CD4-positive, CD25-positive, alpha-beta regulatory T cell (primary cell): ENCODE data around the gene CARD16. TPM values are rescaled to one million over a fixed set of nuclear protein-coding genes. Genes with fewer than 3 reads are reported as not detected.

Experiments used
- ATAC-seq, 2 donors: fragments of 150-1000 bp; cut with Tn5 transposase; one replicate each; pipeline ENCODE4 v1.10.0; 2021; ENCODE audit warnings: low read depth in 2 of 2, moderate number of reproducible peaks in 2 of 2, moderate library complexity in 1 of 2
- DNase-seq, 3 donors: peaks; one replicate each; pipeline versions ENCODE4 v3.0.0 to v3.0.0-alpha.2; 2012 to 2022; ENCODE audit warnings: mixed read lengths in 1 of 3
- H3K27ac ChIP-seq: one replicate; pipeline ENCODE4 v1.7.0; 2013; ENCODE audit warnings: mild to moderate bottlenecking, low read length; ENCODE audit not compliant: insufficient read depth, poor library complexity, severe bottlenecking
- H3K27me3 ChIP-seq: one replicate; pipeline ENCODE4 v1.7.0; 2013; ENCODE audit warnings: low read length; ENCODE audit not compliant: control insufficient read depth, insufficient read depth
- H3K36me3 ChIP-seq: one replicate; pipeline ENCODE4 v1.7.0; 2013; ENCODE audit warnings: mild to moderate bottlenecking, low read length, moderate library complexity; ENCODE audit not compliant: control insufficient read depth, insufficient read depth
- H3K4me1 ChIP-seq: 2 replicates; pipeline ENCODE4 v1.7.0; 2013; ENCODE audit warnings: mild to moderate bottlenecking, low read length; ENCODE audit not compliant: insufficient read depth, control insufficient read depth, poor library complexity, severe bottlenecking
- H3K4me3 ChIP-seq: one replicate; pipeline ENCODE4 v1.7.0; 2013; ENCODE audit warnings: low read depth, mild to moderate bottlenecking, low read length, moderate library complexity
- H3K9me3 ChIP-seq, 2 experiments: 1 replicate in 1 of 2; 2 replicates in 1 of 2; pipeline ENCODE4 v1.7.0; 2013; ENCODE audit warnings: low read length in 2 of 2, mild to moderate bottlenecking in 1 of 2, moderate library complexity in 1 of 2; ENCODE audit not compliant: control insufficient read depth in 2 of 2
- H3K27ac Mint-ChIP-seq, 3 donors: one replicate each; pipeline ENCODE4 v1.8.0; 2020 to 2022; ENCODE audit warnings: mild to moderate bottlenecking in 3 of 3, mixed read lengths in 3 of 3, moderate library complexity in 2 of 3
- H3K27me3 Mint-ChIP-seq: one replicate; pipeline ENCODE4 v1.8.0; 2022; ENCODE audit warnings: mild to moderate bottlenecking, mixed read lengths
- H3K36me3 Mint-ChIP-seq: one replicate; pipeline ENCODE4 v1.8.0; 2020; ENCODE audit warnings: mixed read lengths
- H3K4me1 Mint-ChIP-seq, 4 donors: one replicate each; pipeline ENCODE4 v1.8.0; 2020 to 2022; ENCODE audit warnings: mixed read lengths in 4 of 4, mild to moderate bottlenecking in 1 of 4
- H3K4me3 Mint-ChIP-seq, 4 donors: one replicate each; pipeline ENCODE4 v1.8.0; 2020 to 2022; ENCODE audit warnings: mild to moderate bottlenecking in 4 of 4, mixed read lengths in 4 of 4, moderate library complexity in 3 of 4
- H3K9me3 Mint-ChIP-seq, 7 donors: one replicate each; pipeline ENCODE4 v1.8.0; 2020 to 2022; ENCODE audit warnings: mixed read lengths in 7 of 7, mild to moderate bottlenecking in 3 of 7, moderate library complexity in 2 of 7
- polyA plus RNA-seq, 4 donors: library from polyadenylated mRNA; unstranded; fragments of 300-500 nt; fragmentation: Illumina TruSeq; gene quantifications; one replicate each; pipeline ENCODE4 v1.2.3, GENCODE V29; 2021
- total RNA-seq: library from RNA; stranded (reverse); gene quantifications from one replicate; pipeline ENCODE4 v1.2.3, GENCODE V29; 2022

CARD16 gene
- total and polyA plus RNA-seq, 5 donors from 2014 or later: 109 to 445 (median 341) TPM

DNA sequence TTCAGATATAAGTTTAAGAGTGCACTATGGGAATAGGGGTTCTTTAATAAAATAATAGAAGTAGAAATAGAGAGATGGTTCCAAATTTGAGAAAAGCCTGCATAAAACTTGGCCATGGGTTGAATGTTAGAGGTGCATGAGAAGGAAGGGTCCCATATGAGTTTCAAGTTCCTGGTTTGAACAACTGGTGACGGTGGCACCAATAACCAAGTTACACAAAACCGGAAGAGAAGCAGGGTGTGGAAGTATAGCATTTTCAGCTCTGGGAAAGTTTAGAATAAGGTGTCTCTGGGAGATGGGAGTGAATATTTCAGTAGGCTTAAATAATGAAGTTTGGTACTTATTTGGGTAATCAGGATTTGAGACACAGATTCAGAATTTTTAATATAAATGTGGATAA, 12.6 kb downstream of the CARD16 start:
- Mint-ChIP-seq H3K4me1 (peaks cover 31 to 77% (median 61%) of the 10 kb centered on the region in 4 donors), H3K36me3 (peaks cover 48% of the 10 kb centered on the region), H3K4me3 (peak overlapping the region; percentile 76 to 99 (median 94)), H3K9me3 (peaks cover 0 to 2% (median 0%) of the 10 kb centered on the region in 7 donors), H3K27me3 (no peaks in the 10 kb centered on the region), H3K27ac (peak overlapping the region; percentile 48 to 98 (median 92))
- DNase-seq (no peak), ATAC-seq (no peak)
- Histone ChIP-seq H3K36me3 (peaks cover 38% of the 10 kb centered on the region), H3K27me3 (no peaks in the 10 kb centered on the region), H3K27ac (peak overlapping the region; percentile 55), H3K4me1 (peaks cover 40% of the 10 kb centered on the region), H3K9me3 (no peaks in the 10 kb centered on the region), H3K4me3 (peak overlapping the region; percentile 96)

DNA sequence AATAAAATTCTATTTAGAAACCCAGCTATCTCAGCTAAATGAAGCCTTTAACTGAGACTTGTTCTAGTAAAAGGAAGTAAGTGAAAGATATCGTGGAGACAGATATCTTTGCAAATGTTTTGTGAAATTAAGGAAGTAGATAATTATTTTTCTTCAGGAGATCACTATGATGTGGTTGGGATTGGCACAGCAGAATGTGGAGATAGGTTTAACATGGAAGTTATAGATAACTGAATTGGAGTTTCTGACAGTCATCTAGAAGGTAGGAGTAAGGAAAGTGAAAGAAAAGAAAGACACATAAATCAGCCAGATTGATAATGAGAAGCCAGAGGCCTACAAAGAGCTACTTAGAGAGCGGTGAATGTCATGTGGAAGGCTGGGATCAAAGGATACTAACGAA, 17.5 kb downstream of the CARD16 start:
- peaks cover 0 to 2% (median 0%) of the 10 kb centered on the region in 7 donors for H3K9me3 Mint-ChIP-seq
- no peaks in the 10 kb centered on the region for H3K27me3 Mint-ChIP-seq
- peaks cover 58% of the 10 kb centered on the region for H3K36me3 Mint-ChIP-seq
- Histone ChIP-seq H3K27ac (no peak overlapping the region), H3K27me3 (no peaks in the 10 kb centered on the region), H3K4me1 (peaks cover 16% of the 10 kb centered on the region), H3K9me3 (no peaks in the 10 kb centered on the region), H3K36me3 (peaks cover 67% of the 10 kb centered on the region), H3K4me3 (peak overlapping the region; percentile 45)
- H3K4me3 Mint-ChIP-seq: peak overlapping the region in 3 of 4 donors; percentile 15 to 62 (median 44)
- DNase-seq (no peak), ATAC-seq (no peak)
- peak overlapping the region in 2 of 3 donors; percentile 29 to 82 for H3K27ac Mint-ChIP-seq
- H3K4me1 Mint-ChIP-seq: peaks cover 30 to 57% (median 38%) of the 10 kb centered on the region in 4 donors

DNA sequence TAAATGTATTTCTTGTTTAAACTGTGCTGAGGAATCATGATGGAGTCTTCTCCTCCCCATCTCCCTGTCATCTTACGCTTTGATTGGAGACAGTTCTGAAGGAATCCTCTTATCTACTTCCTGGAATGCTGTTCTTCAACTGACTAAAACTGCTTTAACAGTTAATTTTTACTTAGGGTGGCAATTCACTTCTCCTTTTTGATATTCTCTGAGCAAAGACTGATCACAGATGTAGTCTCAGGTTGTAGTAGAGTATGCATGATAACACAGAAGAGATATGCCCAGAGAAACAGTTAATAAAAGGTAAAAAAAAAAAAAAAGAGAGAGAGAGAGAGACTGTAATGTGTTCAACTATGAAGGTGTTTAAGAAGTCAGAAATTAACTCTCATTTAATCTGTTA, 20.7 kb downstream of the CARD16 start:
- ATAC-seq (no peak), DNase-seq (no peak)
- H3K9me3 ChIP-seq: no peaks in the 10 kb centered on the region
- Mint-ChIP-seq H3K27me3 (no peaks in the 10 kb centered on the region), H3K4me3 (no peak overlapping the region), H3K9me3 (peaks cover 0 to 5% (median 2%) of the 10 kb centered on the region in 7 donors), H3K4me1 (peaks cover 17 to 39% (median 24%) of the 10 kb centered on the region in 4 donors), H3K36me3 (peaks cover 34% of the 10 kb centered on the region), H3K27ac (peak overlapping the region in 1 of 3 donors; percentile 79)
- H3K4me3 ChIP-seq: no peak overlapping the region
- H3K4me1 ChIP-seq: peaks cover 5% of the 10 kb centered on the region
- H3K36me3 ChIP-seq: peaks cover 48% of the 10 kb centered on the region
- H3K27me3 ChIP-seq: no peaks in the 10 kb centered on the region
- no peak overlapping the region for H3K27ac ChIP-seq

- Histone ChIP-seq H3K4me3 (no peak within 1 kb of the TSS), H3K4me1 (peaks cover 3% of the 10 kb centered on the region), H3K36me3 (peaks cover 34% of the 10 kb centered on the region), H3K27ac (no peak within 1 kb of the TSS), H3K9me3 (no peaks in the 10 kb centered on the region), H3K27me3 (no peaks in the 10 kb centered on the region)
- DNase-seq (no peak), ATAC-seq (no peak)
- Mint-ChIP-seq H3K4me1 (peaks cover 11 to 26% (median 16%) of the 10 kb centered on the region in 4 donors), H3K36me3 (peaks cover 23% of the 10 kb centered on the region), H3K27me3 (no peaks in the 10 kb centered on the region), H3K27ac (peak within 1 kb of the TSS in 2 of 3 donors; percentile 16 to 63), H3K9me3 (peaks cover 0 to 5% (median 2%) of the 10 kb centered on the region in 7 donors), H3K4me3 (no peak within 1 kb of the TSS)
These were observed 22.1 kb downstream of the CARD16 start, which contains the start of gene CASP5 for GRCh38 chr11:105023003-105023402. CASP5 (minus strand) TSS chr11:105023168; CDS start chr11:105023136, 32 bp downstream.

GRCh38 chr11:105022527-105022926, 22.6 kb downstream of the CARD16 start:
- peak overlapping the region in 1 of 3 donors; percentile 63 for H3K27ac Mint-ChIP-seq
- no peaks in the 10 kb centered on the region for H3K27me3 ChIP-seq
- peaks cover 0 to 5% (median 2%) of the 10 kb centered on the region in 7 donors for H3K9me3 Mint-ChIP-seq
- no peak for ATAC-seq
- DNase-seq: no peak
- no peaks in the 10 kb centered on the region for H3K9me3 ChIP-seq
- H3K4me1 Mint-ChIP-seq: peaks cover 6 to 21% (median 11%) of the 10 kb centered on the region in 4 donors
- peaks cover 18% of the 10 kb centered on the region for H3K36me3 Mint-ChIP-seq
- H3K4me3 Mint-ChIP-seq: no peak overlapping the region
- H3K27me3 Mint-ChIP-seq: no peaks in the 10 kb centered on the region
- peaks cover 30% of the 10 kb centered on the region for H3K36me3 ChIP-seq
- H3K27ac ChIP-seq: no peak overlapping the region
- no peaks in the 10 kb centered on the region for H3K4me1 ChIP-seq
- no peak overlapping the region for H3K4me3 ChIP-seq

- DNase-seq (no peak), ATAC-seq (no peak)
- H3K4me3 ChIP-seq: no peak overlapping the region
- H3K27me3 ChIP-seq: no peaks in the 10 kb centered on the region
- H3K36me3 ChIP-seq: no peaks in the 10 kb centered on the region
- H3K27me3 Mint-ChIP-seq: no peaks in the 10 kb centered on the region
- peaks cover 0 to 3% (median 0%) of the 10 kb centered on the region in 7 donors for H3K9me3 Mint-ChIP-seq
- H3K27ac ChIP-seq: no peak overlapping the region
- no peak overlapping the region for H3K4me3 Mint-ChIP-seq
- no peaks in the 10 kb centered on the region for H3K36me3 Mint-ChIP-seq
- H3K27ac Mint-ChIP-seq: no peak overlapping the region
- H3K4me1 ChIP-seq: no peaks in the 10 kb centered on the region
- H3K9me3 ChIP-seq: no peaks in the 10 kb centered on the region
- H3K4me1 Mint-ChIP-seq: peaks cover 0 to 4% (median 2%) of the 10 kb centered on the region in 4 donors
These were observed 37.7 kb downstream of the CARD16 start for GRCh38 chr11:105007463-105007862.

DNA sequence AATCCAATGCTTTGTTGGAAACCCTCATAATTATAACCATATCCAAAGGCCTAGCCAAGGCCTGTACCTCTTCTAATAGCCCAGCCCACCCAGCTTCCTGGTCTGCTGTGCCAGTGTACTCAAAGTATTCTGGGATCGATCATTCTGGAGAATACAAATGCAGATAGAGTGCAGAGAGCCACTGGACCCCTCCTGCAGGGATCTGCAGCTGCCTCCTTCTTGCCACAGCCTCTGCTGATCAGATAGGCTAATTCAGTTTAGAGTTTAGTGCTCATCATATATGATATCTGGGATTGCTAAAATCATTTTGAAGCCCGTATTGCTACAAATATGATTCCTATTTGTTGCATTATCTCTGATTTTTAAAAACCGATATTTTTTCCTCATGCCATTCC, 39.7 kb downstream of the CARD16 start:
- H3K4me3 Mint-ChIP-seq: no peak overlapping the region

GRCh38 chr11:105004021-105004420, 41.1 kb downstream of the CARD16 start:
- Mint-ChIP-seq H3K4me3 (no peak overlapping the region), H3K27ac (no peak overlapping the region), H3K4me1 (peaks cover 5 to 11% (median 6%) of the 10 kb centered on the region in 4 donors), H3K36me3 (no peaks in the 10 kb centered on the region), H3K9me3 (peaks cover 0 to 1% (median 0%) of the 10 kb centered on the region in 7 donors), H3K27me3 (no peaks in the 10 kb centered on the region)
- no peak for ATAC-seq
- no peaks in the 10 kb centered on the region for H3K4me1 ChIP-seq
- no peaks in the 10 kb centered on the region for H3K36me3 ChIP-seq
- H3K4me3 ChIP-seq: no peak overlapping the region
- H3K9me3 ChIP-seq: no peaks in the 10 kb centered on the region
- DNase-seq: no peak
- no peaks in the 10 kb centered on the region for H3K27me3 ChIP-seq
- H3K27ac ChIP-seq: no peak overlapping the region

More for the DNA sequence above, 39.7 kb downstream of the CARD16 start:
- no peaks in the 10 kb centered on the region for H3K36me3 ChIP-seq
- Mint-ChIP-seq H3K9me3 (peaks cover 0 to 1% (median 0%) of the 10 kb centered on the region in 7 donors), H3K4me1 (peaks cover 0 to 6% (median 5%) of the 10 kb centered on the region in 4 donors), H3K36me3 (no peaks in the 10 kb centered on the region), H3K27ac (no peak overlapping the region), H3K27me3 (no peaks in the 10 kb centered on the region)
- H3K9me3 ChIP-seq: no peaks in the 10 kb centered on the region
- no peaks in the 10 kb centered on the region for H3K4me1 ChIP-seq
- DNase-seq (no peak), ATAC-seq (no peak)
- no peak overlapping the region for H3K4me3 ChIP-seq
- H3K27me3 ChIP-seq: no peaks in the 10 kb centered on the region
- no peak overlapping the region for H3K27ac ChIP-seq
